ENCODE results near the gene AGPAT3.

Gene AGPAT3

GRCh38 chr21:44018813-44019567 lies 154.0 kb downstream of the AGPAT3 start:
- Histone ChIP-seq H3K4me3 (ENCODE audit: low read depth, low read length) (no peak overlapping the region), H3K9me3 (ENCODE audit: control insufficient read depth, insufficient read depth, low read depth, low read length) (no peaks in the 10 kb centered on the region), H3K4me1 (ENCODE audit: control insufficient read depth, insufficient read depth, low read length) (peaks cover 45% of the 10 kb centered on the region), H3K27ac (ENCODE audit: extremely low read depth, low read depth, low read length) (no peak overlapping the region; the same call in 1 of the 2 replicates), H3K36me3 (ENCODE audit: control insufficient read depth in 2 of 2, insufficient read depth in 1 of 2, low read length in 2 of 2) (no peaks in the 10 kb centered on the region)
- TF ChIP-seq ZNF404 (tag by site-specific recombination; IDR thresholded peaks at IDR 0.05) (no peak), ZBTB49 (tag by site-specific recombination; IDR thresholded peaks at IDR 0.05; ENCODE audit: low read depth) (no peak), ZNF274 (IDR thresholded peaks at IDR 0.05; ENCODE audit: low read length) (no peak), ZNF274 (tag by site-specific recombination; IDR thresholded peaks at IDR 0.05; ENCODE audit: borderline replicate concordance) (no peak), ZNF544 (tag by site-specific recombination; IDR thresholded peaks at IDR 0.05) (no peak), WT1 (tag by site-specific recombination; IDR thresholded peaks at IDR 0.05) (no peak), AEBP2 (tag by site-specific recombination; IDR thresholded peaks at IDR 0.05; ENCODE audit: borderline replicate concordance) (no peak)
- CTCF ChIA-PET, result interaction anchor here (0.6 kb wide), 1 partner anchor 25 kb away, joined by 3 read pairs; no protein-coding TSS in a partner anchor
- POLR2A ChIA-PET, result interaction anchor here (0.6 to 1.0 kb wide), 2 partner anchors 8 to 242 kb away, joined by 3 to 8 read pairs; no protein-coding TSS in a partner anchor

- POLR2A ChIA-PET, result interaction anchor here (0.6 to 1.0 kb wide), 2 partner anchors 9 to 243 kb away, joined by 3 to 8 read pairs; no protein-coding TSS in a partner anchor
Observed at GRCh38 chr21:44019568-44019958, 154.5 kb downstream of the AGPAT3 start.

More at GRCh38 chr21:44019568-44019958, 154.5 kb downstream of the AGPAT3 start:
- CTCF ChIA-PET, result interaction anchor here (0.6 kb wide), 1 partner anchor 24 kb away, joined by 3 read pairs; no protein-coding TSS in a partner anchor
- TF ChIP-seq ZEB2 (tag by site-specific recombination; IDR thresholded peaks at IDR 0.05) (no peak), ZBTB48 (tag by site-specific recombination; IDR thresholded peaks at IDR 0.05) (no peak), ZBTB11 (tag by site-specific recombination; conservative IDR thresholded peaks at IDR 0.05; ENCODE audit: low read depth) (no peak), ZNF157 (tag by site-specific recombination; IDR thresholded peaks at IDR 0.05) (no peak), REST (tag by site-specific recombination; IDR thresholded peaks at IDR 0.05) (no peak), ZNF248 (tag by site-specific recombination; IDR thresholded peaks at IDR 0.05) (no peak), ZFP37 (tag by site-specific recombination; IDR thresholded peaks at IDR 0.05) (no peak), SCRT2 (tag by site-specific recombination; IDR thresholded peaks at IDR 0.05) (no peak)
- no peak overlapping the region for H3K4me3 ChIP-seq (ENCODE audit: low read depth, low read length)
- no peaks in the 10 kb centered on the region for H3K9me3 ChIP-seq (ENCODE audit: control insufficient read depth, insufficient read depth, low read depth, low read length)
- no peak overlapping the region; the same call in 1 of the 2 replicates for H3K27ac ChIP-seq (ENCODE audit: extremely low read depth, low read depth, low read length)
- peaks cover 39% of the 10 kb centered on the region for H3K4me1 ChIP-seq (ENCODE audit: control insufficient read depth, insufficient read depth, low read length)
- H3K36me3 ChIP-seq (ENCODE audit: control insufficient read depth in 2 of 2, insufficient read depth in 1 of 2, low read length in 2 of 2), result no peaks in the 10 kb centered on the region
